Measurements from ENCODE around the gene ABCC12.

Gene ABCC12

DNA sequence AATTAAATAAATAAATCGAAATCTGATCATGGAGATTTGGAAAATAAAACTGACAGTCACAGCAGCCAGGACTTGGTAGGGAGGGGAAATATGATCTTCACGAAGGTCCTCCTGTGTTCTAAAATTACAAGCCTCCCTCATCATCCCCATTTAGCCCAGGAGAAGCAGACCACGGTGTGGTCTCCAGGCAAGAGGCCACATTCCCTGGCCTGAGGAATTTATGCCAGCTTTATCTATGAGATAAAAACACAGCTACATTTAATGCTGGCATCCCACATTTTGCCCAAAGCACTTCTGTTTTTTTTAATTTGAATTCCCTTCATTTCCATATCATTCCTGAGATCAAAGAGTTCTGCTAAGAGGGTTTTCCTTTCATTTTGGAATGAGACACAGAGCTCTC, 43.2 kb downstream of the ABCC12 start:
- Mint-ChIP-seq H3K4me3 (no peak overlapping the region), H3K36me3 (ENCODE audit: low read depth) (no peaks in the 10 kb centered on the region), H3K27me3 (peaks cover 14% of the 10 kb centered on the region), H3K9me3 (no peaks in the 10 kb centered on the region), H3K4me1 (no peaks in the 10 kb centered on the region), H3K27ac (no peak overlapping the region)
- no peak for ATAC-seq
- DNase-seq = no peak

DNA sequence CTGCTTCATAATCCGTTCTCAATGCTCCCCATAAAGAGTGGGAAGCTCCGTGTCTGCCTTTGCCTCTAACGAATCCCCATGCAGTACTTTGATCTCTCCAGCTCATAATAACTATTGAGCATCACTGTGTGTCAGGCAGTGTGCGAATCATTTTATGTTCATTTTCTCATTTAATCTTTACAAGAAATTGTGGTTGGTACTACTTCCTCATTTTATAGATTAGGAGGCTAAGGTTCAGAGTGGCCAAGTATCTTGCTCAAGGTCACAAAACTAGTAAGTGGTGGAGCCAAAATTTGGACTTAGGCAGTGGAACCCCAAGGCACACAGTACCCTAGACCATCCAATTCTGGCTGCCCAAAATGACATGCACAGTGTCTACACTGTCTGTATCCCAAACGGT, 44.8 kb downstream of the ABCC12 start:
- DNase-seq = no peak
- Mint-ChIP-seq H3K36me3 (ENCODE audit: low read depth) (no peaks in the 10 kb centered on the region), H3K4me3 (no peak overlapping the region), H3K4me1 (no peaks in the 10 kb centered on the region), H3K9me3 (no peaks in the 10 kb centered on the region), H3K27ac (no peak overlapping the region), H3K27me3 (peaks cover 13% of the 10 kb centered on the region)
- no peak for ATAC-seq

DNA sequence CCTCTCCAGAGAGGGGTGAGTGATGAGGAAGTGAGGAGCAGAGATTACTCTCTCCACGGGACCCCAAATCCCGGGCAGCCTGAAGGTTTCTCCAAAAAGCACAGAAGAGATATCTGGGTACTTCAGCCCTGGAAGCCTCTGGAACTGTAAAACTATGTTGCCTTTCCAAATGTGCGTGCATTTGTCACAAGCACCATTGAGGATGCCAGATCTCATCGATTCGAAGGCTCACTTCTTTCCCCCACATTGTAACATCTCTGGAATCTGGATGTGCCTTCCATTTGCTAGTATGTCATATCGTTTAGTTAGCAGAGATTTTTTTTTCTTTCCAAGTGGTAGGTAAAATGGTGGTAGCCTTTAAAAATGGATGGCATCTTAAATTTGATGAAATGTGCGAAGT, 45.8 kb downstream of the ABCC12 start:
- H3K36me3 Mint-ChIP-seq (ENCODE audit: low read depth) = no peaks in the 10 kb centered on the region
- DNase-seq = no peak
- no peaks in the 10 kb centered on the region for H3K4me1 Mint-ChIP-seq
- no peaks in the 10 kb centered on the region for H3K9me3 Mint-ChIP-seq
- H3K4me3 Mint-ChIP-seq = no peak overlapping the region
- H3K27me3 Mint-ChIP-seq = peaks cover 16% of the 10 kb centered on the region
- no peak overlapping the region for H3K27ac Mint-ChIP-seq
- no peak for ATAC-seq

DNA sequence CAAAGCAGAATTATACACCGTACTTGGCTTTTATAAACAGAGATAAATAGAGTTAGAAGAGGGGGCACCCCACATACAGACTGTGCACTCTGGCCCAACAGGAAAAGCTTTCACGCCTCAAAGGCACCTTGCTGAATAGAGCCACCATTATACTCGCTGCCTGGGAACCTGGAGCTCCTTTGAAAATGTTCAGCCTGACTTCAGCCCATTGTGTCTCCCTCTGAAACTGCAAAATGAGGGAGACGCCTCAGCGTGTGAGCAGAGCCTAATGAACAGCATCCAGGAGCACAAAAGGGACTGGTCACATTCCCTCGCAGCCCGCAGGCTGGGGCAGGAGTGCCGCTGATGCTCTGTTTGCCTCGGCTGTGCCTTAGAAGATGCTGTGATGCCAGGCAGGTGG, 46.3 kb downstream of the ABCC12 start:
- Mint-ChIP-seq H3K4me3 (no peak overlapping the region), H3K4me1 (no peaks in the 10 kb centered on the region), H3K27me3 (peaks cover 16% of the 10 kb centered on the region), H3K9me3 (no peaks in the 10 kb centered on the region), H3K36me3 (ENCODE audit: low read depth) (no peaks in the 10 kb centered on the region), H3K27ac (no peak overlapping the region)
- DNase-seq (no peak), ATAC-seq (no peak)

DNA sequence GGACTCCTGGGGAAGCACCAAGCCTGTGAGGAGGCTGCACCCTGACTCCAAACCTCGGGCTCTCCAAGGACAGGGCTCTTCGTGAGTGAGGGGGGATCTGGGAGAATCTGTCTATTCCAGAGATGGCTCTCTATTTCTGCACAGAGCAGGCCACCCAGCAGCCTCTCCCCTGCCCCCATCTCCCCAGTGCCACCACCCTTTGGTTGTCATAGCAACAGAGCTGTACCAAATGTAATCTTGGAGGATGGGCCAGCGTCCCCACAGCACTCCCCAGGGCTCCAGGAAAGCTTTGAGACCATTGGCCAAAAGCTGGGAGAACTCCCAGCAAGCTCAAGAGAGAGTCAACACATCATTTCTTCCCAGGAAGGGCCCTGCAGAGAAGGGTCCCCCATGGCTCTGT, 49.3 kb downstream of the ABCC12 start:
- DNase-seq (no peak), ATAC-seq (no peak)
- H3K4me1 Mint-ChIP-seq = no peaks in the 10 kb centered on the region
- no peak overlapping the region for H3K27ac Mint-ChIP-seq
- H3K4me3 Mint-ChIP-seq = no peak overlapping the region
- H3K9me3 Mint-ChIP-seq = no peaks in the 10 kb centered on the region
- H3K27me3 Mint-ChIP-seq = peaks cover 23% of the 10 kb centered on the region
- no peaks in the 10 kb centered on the region for H3K36me3 Mint-ChIP-seq (ENCODE audit: low read depth)
